ENCODE results near the gene PDCD5.
A peak's percentile ranks its signal among the peaks of the same experiment; 100 is the strongest.
"Not testable (repeated sequence)": the region's sequence is repeated elsewhere in the genome, so short reads cannot be mapped to it uniquely, and the experiment has no call there.

The PDCD5 gene

GRCh38 chr19:32580353-32580900 is 563 bp upstream of the PDCD5 start:
- no peak for FAIRE-seq

- no peak for FAIRE-seq
These were observed 752 bp downstream of the PDCD5 start for GRCh38 chr19:32581705-32582179.

- not testable (repeated sequence) for FAIRE-seq
These were observed 6.9 kb downstream of the PDCD5 start for GRCh38 chr19:32587747-32588504.

- FAIRE-seq, result no peak
These were observed 13.0 kb downstream of the PDCD5 start for GRCh38 chr19:32594021-32594420.

- FAIRE-seq, result no peak
These were observed 14.5 kb downstream of the PDCD5 start for GRCh38 chr19:32595491-32595890.

- no peak for FAIRE-seq
These were observed 17.0 kb downstream of the PDCD5 start for GRCh38 chr19:32598022-32598421.

- no peak for FAIRE-seq
These were observed 18.3 kb downstream of the PDCD5 start for GRCh38 chr19:32599258-32599657.

- FAIRE-seq, result peak; percentile 83
These were observed 18.8 kb downstream of the PDCD5 start for GRCh38 chr19:32599736-32600157.

GRCh38 chr19:32603961-32604360 is 23.0 kb downstream of the PDCD5 start:
- FAIRE-seq, result no peak

GRCh38 chr19:32605544-32605943 is 24.6 kb downstream of the PDCD5 start:
- no peak for FAIRE-seq

GRCh38 chr19:32606289-32606688 is 25.3 kb downstream of the PDCD5 start:
- no peak for FAIRE-seq

GRCh38 chr19:32607479-32607878 is 26.5 kb downstream of the PDCD5 start:
- FAIRE-seq, result no peak

- FAIRE-seq, result no peak
These were observed 30.2 kb downstream of the PDCD5 start for GRCh38 chr19:32611161-32611560.

- FAIRE-seq, result no peak
These were observed 32.0 kb downstream of the PDCD5 start for GRCh38 chr19:32613008-32613407.

- no peak for FAIRE-seq
These were observed 33.9 kb downstream of the PDCD5 start for GRCh38 chr19:32614916-32615315.

- no peak for FAIRE-seq
These were observed 34.6 kb downstream of the PDCD5 start for GRCh38 chr19:32615569-32615968.

GRCh38 chr19:32619051-32619685 is 38.2 kb downstream of the PDCD5 start:
- FAIRE-seq, result no peak

- no peak for FAIRE-seq
These were observed 41.0 kb downstream of the PDCD5 start for GRCh38 chr19:32622002-32622401.

GRCh38 chr19:32624410-32624809 is 43.4 kb downstream of the PDCD5 start:
- FAIRE-seq, result no peak

- FAIRE-seq, result no peak
These were observed 46.0 kb downstream of the PDCD5 start for GRCh38 chr19:32626969-32627368.

GRCh38 chr19:32627714-32628270 is 46.8 kb downstream of the PDCD5 start:
- no peak for FAIRE-seq

- no peak for FAIRE-seq
These were observed 49.3 kb downstream of the PDCD5 start for GRCh38 chr19:32630338-32630737.

GRCh38 chr19:32631381-32631780 is 50.4 kb downstream of the PDCD5 start:
- no peak for FAIRE-seq
